ENCODE results near the gene TCP1. TPM values are rescaled to one million over a fixed set of nuclear protein-coding genes. Genes with fewer than 3 reads are reported as not detected.

The TCP1 gene
- total and polyA plus RNA-seq, 2 of the 13 experiments (the other 11 are each of a cell fraction or from before 2014, with no cell fraction given) = 116 to 553 TPM

- Histone ChIP-seq H3K4me3 (replicated peaks in 1 of 3; ENCODE audit: insufficient read depth in 1 of 3, low read depth in 2 of 3, low read length in 3 of 3) (no peak overlapping the region), H2AFZ (ENCODE audit: low read length) (no peak overlapping the region), H3K9ac (ENCODE audit: insufficient read depth, low read depth, low read length) (no peak overlapping the region), H3K27me3 (ENCODE audit: control insufficient read depth in 1 of 2, insufficient read depth in 2 of 2, low read length in 2 of 2) (peaks cover 2 to 34% of the 10 kb centered on the region in 2 experiments; a peak in 4 of 5 replicates), H4K20me1 (ENCODE audit: insufficient read depth, low read length) (no peaks in the 10 kb centered on the region), H3K27ac (ENCODE audit: extremely low read length, insufficient read depth, low read length) (no peak overlapping the region), H3K4me2 (ENCODE audit: low read depth, low read length) (no peak overlapping the region), H3K4me1 (ENCODE audit: insufficient read depth, low read length) (no peaks in the 10 kb centered on the region), H3K36me3 (replicated peaks in 1 of 2; ENCODE audit: control insufficient read depth in 1 of 2, insufficient read depth in 2 of 2, low read length in 2 of 2) (no peaks in the 10 kb centered on the region), H3K9me3 (ENCODE audit: low read length) (no peaks in the 10 kb centered on the region), H3K79me2 (ENCODE audit: insufficient read depth, low read length) (no peaks in the 10 kb centered on the region)
- no peak for FAIRE-seq
- CTCF ChIA-PET (ENCODE audit: low intra/inter-chr PET ratio, low total read pairs) = no interaction called here
- in situ Hi-C loops (cut with HindIII; ENCODE audit: extremely low pct_ligation_motif_present, low pct_unique_long_range_greater_than_20kb) (no loop called here), intact Hi-C loops (cut with micrococcal nuclease; ENCODE audit: unreplicated experiment) (no loop called here)
- no peak for ATAC-seq
- WGBS (ENCODE audit: low lambda C conversion rate) = 42% methylated on average over 7 of the region's 7 CpGs
- POLR2A ChIA-PET = no interaction called here
- DNase-seq (ENCODE audit: low spot score) = no peak
- no TSS peak for BruUV-seq (replicated peaks)
- TF ChIP-seq SALL2 (CRISPR knock-in tag; IDR thresholded peaks at IDR 0.05) = no peak
- TF ChIP-seq ZNF496 (CRISPR knock-in tag; IDR thresholded peaks at IDR 0.05; ENCODE audit: insufficient replicate concordance) = no peak
- TF ChIP-seq ZSCAN9 (CRISPR knock-in tag; IDR thresholded peaks at IDR 0.05; ENCODE audit: borderline replicate concordance) = no peak
- TF ChIP-seq MAFG (CRISPR knock-in tag; IDR thresholded peaks at IDR 0.05) = no peak
- TF ChIP-seq PHF8 (CRISPR knock-in tag; IDR thresholded peaks at IDR 0.05) = no peak
- no peak for TF ChIP-seq SNAI1 (CRISPR knock-in tag; IDR thresholded peaks at IDR 0.05; ENCODE audit: borderline replicate concordance)
- TF ChIP-seq ZNF660 (CRISPR knock-in tag; IDR thresholded peaks at IDR 0.05; ENCODE audit: borderline replicate concordance, low read depth) = no peak
- no peak for TF ChIP-seq ZNF547 (CRISPR knock-in tag; IDR thresholded peaks at IDR 0.05)
- TF ChIP-seq IRX3 (CRISPR knock-in tag; IDR thresholded peaks at IDR 0.05; ENCODE audit: borderline replicate concordance, low read depth) = no peak
- no peak for TF ChIP-seq ATRX (CRISPR knock-in tag; IDR thresholded peaks at IDR 0.05; ENCODE audit: borderline replicate concordance)
- no peak for TF ChIP-seq ONECUT2 (CRISPR knock-in tag; IDR thresholded peaks at IDR 0.05)
- TF ChIP-seq RFX1 (IDR thresholded peaks at IDR 0.05) = no peak
- no peak for TF ChIP-seq KDM3A (CRISPR knock-in tag; IDR thresholded peaks at IDR 0.05; ENCODE audit: low read depth)
- no peak for TF ChIP-seq DNMT1 (CRISPR knock-in tag; IDR thresholded peaks at IDR 0.05)
- no peak for TF ChIP-seq ZNF775 (CRISPR knock-in tag; IDR thresholded peaks at IDR 0.05; ENCODE audit: borderline replicate concordance)
- TF ChIP-seq MED1 (CRISPR knock-in tag; IDR thresholded peaks at IDR 0.05) = no peak
- TF ChIP-seq REXO4 (CRISPR knock-in tag; IDR thresholded peaks at IDR 0.05; ENCODE audit: borderline replicate concordance) = no peak
Observed at GRCh38 chr6:159838020-159838744, 48.8 kb upstream of the TCP1 start.

All from HepG2 (cell line).